ENCODE measurements around the gene FAM168A.

DNA sequence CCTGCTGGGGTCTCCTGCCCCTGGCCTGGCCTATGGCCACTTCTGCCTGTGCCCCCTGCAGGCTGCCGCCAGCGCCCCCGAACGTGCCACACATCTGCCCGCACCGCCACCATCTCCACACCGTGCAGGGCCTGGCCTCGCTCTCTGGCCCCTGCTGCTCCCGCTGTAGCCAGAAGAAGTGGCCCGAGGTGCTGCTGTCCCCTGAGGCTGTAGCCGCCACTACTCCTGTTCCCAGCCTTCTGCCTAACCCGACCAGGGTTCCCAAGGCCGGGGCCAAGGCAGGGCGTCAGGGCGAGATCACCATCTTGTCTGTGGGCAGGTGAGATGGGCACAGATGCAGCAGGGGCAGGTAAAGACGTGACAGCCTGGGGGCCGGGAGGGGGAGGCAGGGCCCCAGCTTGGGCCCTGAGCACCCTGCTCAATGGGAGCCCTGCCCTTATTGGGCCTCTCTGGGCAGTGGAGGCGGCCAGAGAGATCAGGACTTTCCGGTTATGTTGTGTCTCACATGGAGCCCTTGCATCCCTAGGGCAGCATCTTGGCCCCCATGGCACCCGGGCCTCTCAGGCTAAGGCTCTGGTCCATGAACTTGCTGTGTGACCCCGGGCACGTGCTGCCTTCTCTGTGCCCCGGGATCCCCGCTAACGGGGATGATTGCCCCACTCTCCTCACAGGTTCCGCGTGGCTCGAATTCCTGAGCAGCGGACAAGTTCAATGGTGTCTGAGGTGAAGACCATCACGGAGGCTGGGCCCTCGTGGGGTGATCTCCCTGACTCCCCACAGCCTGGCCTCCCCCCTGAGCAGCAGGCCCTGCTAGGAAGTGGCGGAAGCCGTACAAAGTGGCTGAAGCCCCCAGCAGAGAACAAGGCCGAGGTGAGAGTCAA is 203.3 kb downstream of the FAM168A start:
- TF ChIP-seq, protein P1, sequence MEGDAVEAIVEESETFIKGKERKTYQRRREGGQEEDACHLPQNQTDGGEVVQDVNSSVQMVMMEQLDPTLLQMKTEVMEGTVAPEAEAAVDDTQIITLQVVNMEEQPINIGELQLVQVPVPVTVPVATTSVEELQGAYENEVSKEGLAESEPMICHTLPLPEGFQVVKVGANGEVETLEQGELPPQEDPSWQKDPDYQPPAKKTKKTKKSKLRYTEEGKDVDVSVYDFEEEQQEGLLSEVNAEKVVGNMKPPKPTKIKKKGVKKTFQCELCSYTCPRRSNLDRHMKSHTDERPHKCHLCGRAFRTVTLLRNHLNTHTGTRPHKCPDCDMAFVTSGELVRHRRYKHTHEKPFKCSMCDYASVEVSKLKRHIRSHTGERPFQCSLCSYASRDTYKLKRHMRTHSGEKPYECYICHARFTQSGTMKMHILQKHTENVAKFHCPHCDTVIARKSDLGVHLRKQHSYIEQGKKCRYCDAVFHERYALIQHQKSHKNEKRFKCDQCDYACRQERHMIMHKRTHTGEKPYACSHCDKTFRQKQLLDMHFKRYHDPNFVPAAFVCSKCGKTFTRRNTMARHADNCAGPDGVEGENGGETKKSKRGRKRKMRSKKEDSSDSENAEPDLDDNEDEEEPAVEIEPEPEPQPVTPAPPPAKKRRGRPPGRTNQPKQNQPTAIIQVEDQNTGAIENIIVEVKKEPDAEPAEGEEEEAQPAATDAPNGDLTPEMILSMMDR (IDR thresholded peaks at IDR 0.05; ENCODE audit: insufficient read depth, low read length): no peak
- TF ChIP-seq POLR2AphosphoS5 (IDR thresholded peaks at IDR 0.05; ENCODE audit: low read depth) (no peak), GABPA (IDR thresholded peaks at IDR 0.05; ENCODE audit: low read depth) (no peak), SPI1 (IDR thresholded peaks at IDR 0.05; ENCODE audit: borderline replicate concordance, low read depth) (no peak)
- TF ChIP-seq, protein P2, sequence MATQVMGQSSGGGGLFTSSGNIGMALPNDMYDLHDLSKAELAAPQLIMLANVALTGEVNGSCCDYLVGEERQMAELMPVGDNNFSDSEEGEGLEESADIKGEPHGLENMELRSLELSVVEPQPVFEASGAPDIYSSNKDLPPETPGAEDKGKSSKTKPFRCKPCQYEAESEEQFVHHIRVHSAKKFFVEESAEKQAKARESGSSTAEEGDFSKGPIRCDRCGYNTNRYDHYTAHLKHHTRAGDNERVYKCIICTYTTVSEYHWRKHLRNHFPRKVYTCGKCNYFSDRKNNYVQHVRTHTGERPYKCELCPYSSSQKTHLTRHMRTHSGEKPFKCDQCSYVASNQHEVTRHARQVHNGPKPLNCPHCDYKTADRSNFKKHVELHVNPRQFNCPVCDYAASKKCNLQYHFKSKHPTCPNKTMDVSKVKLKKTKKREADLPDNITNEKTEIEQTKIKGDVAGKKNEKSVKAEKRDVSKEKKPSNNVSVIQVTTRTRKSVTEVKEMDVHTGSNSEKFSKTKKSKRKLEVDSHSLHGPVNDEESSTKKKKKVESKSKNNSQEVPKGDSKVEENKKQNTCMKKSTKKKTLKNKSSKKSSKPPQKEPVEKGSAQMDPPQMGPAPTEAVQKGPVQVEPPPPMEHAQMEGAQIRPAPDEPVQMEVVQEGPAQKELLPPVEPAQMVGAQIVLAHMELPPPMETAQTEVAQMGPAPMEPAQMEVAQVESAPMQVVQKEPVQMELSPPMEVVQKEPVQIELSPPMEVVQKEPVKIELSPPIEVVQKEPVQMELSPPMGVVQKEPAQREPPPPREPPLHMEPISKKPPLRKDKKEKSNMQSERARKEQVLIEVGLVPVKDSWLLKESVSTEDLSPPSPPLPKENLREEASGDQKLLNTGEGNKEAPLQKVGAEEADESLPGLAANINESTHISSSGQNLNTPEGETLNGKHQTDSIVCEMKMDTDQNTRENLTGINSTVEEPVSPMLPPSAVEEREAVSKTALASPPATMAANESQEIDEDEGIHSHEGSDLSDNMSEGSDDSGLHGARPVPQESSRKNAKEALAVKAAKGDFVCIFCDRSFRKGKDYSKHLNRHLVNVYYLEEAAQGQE (IDR thresholded peaks at IDR 0.05; ENCODE audit: insufficient replicate concordance, low read depth): no peak

Data from HL-60 (cell line).